H9 (cell line): ENCODE results near the gene GTF2H3. TPM values are rescaled to one million over a fixed set of nuclear protein-coding genes. Genes with fewer than 3 reads are reported as not detected.

Experiments used
- DNase-seq: peaks from one replicate; pipeline ENCODE4 v3.0.0-alpha.2; 2017
- H2AFZ ChIP-seq: one replicate; pipeline ENCODE4 v1.6.1; 2013; ENCODE audit warnings: mild to moderate bottlenecking, low read length, control low read depth, moderate library complexity
- H2AK5ac ChIP-seq: 2 replicates; pipeline ENCODE4 v1.6.1; 2013; ENCODE audit warnings: low read length, control low read depth, mixed read lengths; ENCODE audit not compliant: insufficient read length
- H2BK120ac ChIP-seq: one replicate; pipeline ENCODE4 v1.6.1; 2013; ENCODE audit warnings: low read depth, mild to moderate bottlenecking, low read length, control low read depth, inconsistent platforms; ENCODE audit not compliant: poor library complexity, severe bottlenecking
- H2BK12ac ChIP-seq: 2 replicates; pipeline ENCODE4 v1.6.1; 2013; ENCODE audit warnings: low read length, control low read depth, mixed read lengths, low read depth; ENCODE audit not compliant: insufficient read length
- H2BK15ac ChIP-seq: 2 replicates; pipeline ENCODE4 v1.6.1; 2013; ENCODE audit warnings: low read depth, low read length, control low read depth
- H2BK20ac ChIP-seq: one replicate; pipeline ENCODE4 v1.6.1; 2013; ENCODE audit warnings: low read depth, mild to moderate bottlenecking, low read length, control low read depth, inconsistent platforms; ENCODE audit not compliant: poor library complexity, severe bottlenecking
- H2BK5ac ChIP-seq: 2 replicates; pipeline ENCODE4 v1.6.1; 2013; ENCODE audit warnings: low read length, control low read depth, mixed read lengths; ENCODE audit not compliant: insufficient read length
- H3K14ac ChIP-seq: 2 replicates; pipeline ENCODE4 v1.6.1; 2013; ENCODE audit warnings: low read length, control low read depth; ENCODE audit not compliant: insufficient read depth
- H3K18ac ChIP-seq: 2 replicates; pipeline ENCODE4 v1.6.1; 2013; ENCODE audit warnings: low read depth, mild to moderate bottlenecking, mixed read lengths, low read length, control low read depth; ENCODE audit not compliant: insufficient read length
- H3K23ac ChIP-seq: 2 replicates; pipeline ENCODE4 v1.6.1; 2013; ENCODE audit warnings: low read length, control low read depth, mixed read lengths, low read depth; ENCODE audit not compliant: insufficient read length
- H3K23me2 ChIP-seq: 2 replicates; pipeline ENCODE4 v1.6.1; 2013; ENCODE audit warnings: low read depth, mild to moderate bottlenecking, mixed read lengths, low read length, control low read depth; ENCODE audit not compliant: insufficient read length, poor library complexity, severe bottlenecking
- H3K27ac ChIP-seq: 2 replicates; pipeline ENCODE4 v1.5.1; 2013; ENCODE audit warnings: low read length, control low read depth, mixed read lengths, low read depth; ENCODE audit not compliant: insufficient read length
- H3K27me3 ChIP-seq: 2 replicates; pipeline ENCODE4 v1.6.1; 2013; ENCODE audit warnings: low read length, control low read depth, inconsistent platforms; ENCODE audit not compliant: insufficient read depth
- H3K4ac ChIP-seq: 2 replicates; pipeline ENCODE4 v1.6.1; 2013; ENCODE audit warnings: low read depth, mild to moderate bottlenecking, control low read depth, inconsistent platforms, low read length, moderate library complexity
- H3K4me1 ChIP-seq: 2 replicates; pipeline ENCODE4 v1.6.1; 2013; ENCODE audit warnings: low read length, control low read depth, inconsistent platforms; ENCODE audit not compliant: insufficient read depth
- H3K4me2 ChIP-seq: 2 replicates; pipeline ENCODE4 v1.6.1; 2013; ENCODE audit warnings: low read length, control low read depth, mixed read lengths; ENCODE audit not compliant: insufficient read length, insufficient read depth
- H3K56ac ChIP-seq: 2 replicates; pipeline ENCODE4 v1.6.1; 2013; ENCODE audit warnings: low read depth, mild to moderate bottlenecking, mixed read lengths, low read length, control low read depth; ENCODE audit not compliant: insufficient read length
- H3K79me1 ChIP-seq: 2 replicates; pipeline ENCODE4 v1.6.1; 2013; ENCODE audit warnings: low read depth, mild to moderate bottlenecking, moderate library complexity, low read length, control low read depth, inconsistent platforms; ENCODE audit not compliant: insufficient read depth, poor library complexity, severe bottlenecking
- H3K79me2 ChIP-seq: 2 replicates; pipeline ENCODE4 v1.6.1; 2013; ENCODE audit warnings: low read length, control low read depth, inconsistent platforms; ENCODE audit not compliant: insufficient read depth
- H3K9ac ChIP-seq: 2 replicates; pipeline ENCODE4 v1.6.1; 2013; ENCODE audit warnings: low read length, control low read depth, mixed read lengths; ENCODE audit not compliant: insufficient read length; ENCODE audit errors: extremely low read depth
- H3K9me3 ChIP-seq: one replicate; pipeline ENCODE4 v1.6.1; 2013; ENCODE audit warnings: low read depth, low read length, inconsistent platforms; ENCODE audit not compliant: control insufficient read depth
- H3T11ph ChIP-seq: one replicate; pipeline ENCODE4 v1.6.1; 2013; ENCODE audit warnings: mild to moderate bottlenecking, low read length, control low read depth, inconsistent platforms
- H4K20me1 ChIP-seq: one replicate; pipeline ENCODE4 v1.6.1; 2013; ENCODE audit not compliant: control insufficient read depth, insufficient read length, insufficient read depth
- H4K5ac ChIP-seq: 2 replicates; pipeline ENCODE4 v1.6.1; 2013; ENCODE audit warnings: low read depth, mild to moderate bottlenecking, mixed read lengths, low read length, control low read depth; ENCODE audit not compliant: insufficient read length
- H4K8ac ChIP-seq: replicated peaks from 2 replicates; pipeline ENCODE4 v1.6.1; 2013; ENCODE audit warnings: low read length, control low read depth, mixed read lengths, low read depth; ENCODE audit not compliant: insufficient read length
- H4K91ac ChIP-seq: 2 replicates; pipeline ENCODE4 v1.6.1; 2013; ENCODE audit warnings: low read depth, mild to moderate bottlenecking, moderate library complexity, mixed read lengths, low read length, control low read depth; ENCODE audit not compliant: insufficient read length
- H3K27ac Mint-ChIP-seq, 3 experiments: 2 replicates in 2 of 3; 3 replicates in 1 of 3; pipeline ENCODE4 v1.8.0; 2020 to 2021; ENCODE audit warnings: mixed read lengths in 3 of 3, mild to moderate bottlenecking in 1 of 3, moderate library complexity in 1 of 3
- H3K27me3 Mint-ChIP-seq: 2 replicates; pipeline ENCODE4 v1.8.0; 2021; ENCODE audit warnings: low read depth, mild to moderate bottlenecking, moderate library complexity, mixed read lengths
- H3K36me3 Mint-ChIP-seq, 3 experiments: 2 replicates in 2 of 3; 3 replicates in 1 of 3; pipeline ENCODE4 v1.8.0; 2020 to 2021; ENCODE audit warnings: low read depth in 3 of 3, mixed read lengths in 3 of 3; ENCODE audit not compliant: insufficient read depth in 1 of 3
- H3K4me1 Mint-ChIP-seq, 2 experiments: 2 replicates each; pipeline ENCODE4 v1.8.0; 2020; ENCODE audit warnings: mixed read lengths in 2 of 2
- H3K4me3 Mint-ChIP-seq, 2 experiments: 2 replicates in 1 of 2; 3 replicates in 1 of 2; pipeline ENCODE4 v1.8.0; 2020 to 2021; ENCODE audit warnings: mild to moderate bottlenecking in 2 of 2, mixed read lengths in 2 of 2, moderate library complexity in 1 of 2
- H3K9me3 Mint-ChIP-seq, 2 experiments: 2 replicates in 1 of 2; 3 replicates in 1 of 2; pipeline ENCODE4 v1.8.0; 2020; ENCODE audit warnings: mild to moderate bottlenecking in 2 of 2, mixed read lengths in 2 of 2, moderate library complexity in 1 of 2
- CTCF ChIP-seq: fragments of 200-600 bp; sonication (generic); conservative IDR thresholded peaks from 3 replicates; pipeline ENCODE4 v1.8.0; 2021; ENCODE audit warnings: antibody characterized with exemption, mild to moderate bottlenecking
- WGBS: extraction: QIAGEN DNeasy Blood & Tissue Kit; methylation state at CpG from one replicate; pipeline ENCODE4 v1.1.7; 2013; ENCODE audit warnings: missing lambda C conversion rate, low lambda C conversion rate, mixed read lengths; ENCODE audit not compliant: insufficient read length; ENCODE audit errors: extremely low coverage; 5-methylcytosine and 5-hydroxymethylcytosine counted together
- total RNA-seq: library from RNA; stranded (reverse); gene quantifications from 2 replicates; pipeline ENCODE4 v1.2.1, GENCODE V29; 2021

The GTF2H3 gene
- total RNA-seq, 1 experiment from 2014 or later, result 39.2 TPM

GRCh38 chr12:123681605-123682004, 48.0 kb downstream of the GTF2H3 start:
- Histone ChIP-seq H3K4me1 (no peaks in the 10 kb centered on the region), H2BK20ac (no peak overlapping the region), H2BK5ac (no peak overlapping the region), H3K79me1 (no peaks in the 10 kb centered on the region), H4K8ac (no peak overlapping the region), H3K23me2 (no peaks in the 10 kb centered on the region), H3K14ac (no peak overlapping the region), H2AFZ (no peak overlapping the region), H4K91ac (no peak overlapping the region), H3K4ac (no peak overlapping the region), H3T11ph (no peak overlapping the region), H2BK120ac (no peak overlapping the region), H2AK5ac (no peak overlapping the region), H3K56ac (no peak overlapping the region), H3K27me3 (no peaks in the 10 kb centered on the region), H3K27ac (no peak overlapping the region), H3K4me2 (no peak overlapping the region), H3K9ac (no peak overlapping the region), H3K9me3 (no peaks in the 10 kb centered on the region), H2BK15ac (no peak overlapping the region), H4K20me1 (no peaks in the 10 kb centered on the region), H2BK12ac (no peak overlapping the region), H3K79me2 (no peaks in the 10 kb centered on the region), H3K23ac (no peak overlapping the region), H4K5ac (no peak overlapping the region), H3K18ac (no peak overlapping the region)
- no peaks in the 10 kb centered on the region for H3K27me3 Mint-ChIP-seq
- H3K27ac Mint-ChIP-seq, result no peak overlapping the region
- no peak for TF ChIP-seq CTCF
- DNase-seq, result no peak
- WGBS, result no CpG with 5 or more reads among the region's 2 CpGs
- no peaks in the 10 kb centered on the region for H3K4me1 Mint-ChIP-seq
- no peak overlapping the region for H3K4me3 Mint-ChIP-seq
- H3K36me3 Mint-ChIP-seq, result peaks cover 0 to 6% (median 0%) of the 10 kb centered on the region in 3 experiments; a peak in 2 of 7 replicates
- H3K9me3 Mint-ChIP-seq, result no peaks in the 10 kb centered on the region
